ENCODE measurements around the gene MPO. TPM values are rescaled to one million over a fixed set of nuclear protein-coding genes. Genes with fewer than 3 reads are reported as not detected.

Gene MPO
- total and polyA plus RNA-seq, 2 experiments from 2014 or later = not detected

- Histone ChIP-seq H3K27ac (no peak overlapping the region), H3K4me1 (ENCODE audit: insufficient read depth) (peaks cover 23% of the 10 kb centered on the region), H3F3A (ENCODE audit: insufficient read depth) (peaks cover 18% of the 10 kb centered on the region), H3K9me3 (ENCODE audit: low read depth) (no peaks in the 10 kb centered on the region), H3K79me2 (ENCODE audit: insufficient read depth) (no peaks in the 10 kb centered on the region), H4K20me1 (ENCODE audit: insufficient read depth) (no peaks in the 10 kb centered on the region), H3K4me2 (ENCODE audit: unreplicated experiment) (no peak overlapping the region), H3K9ac (no peak overlapping the region), H3K9me2 (ENCODE audit: insufficient read depth) (no peaks in the 10 kb centered on the region), H2AFZ (no peak overlapping the region), H3K4me3 (no peak overlapping the region), H3K36me3 (ENCODE audit: low read depth) (no peaks in the 10 kb centered on the region), H3K27me3 (replicated peaks; ENCODE audit: insufficient read depth) (peaks cover 17% of the 10 kb centered on the region)
- no peak for DNase-seq
- in situ Hi-C loops (cut with MboI) = no loop called here
- TF ChIP-seq EZH2phosphoT487 (IDR thresholded peaks at IDR 0.05; ENCODE audit: insufficient read depth, low read depth) = no peak
- WGBS, 2 experiments (ENCODE audit: low coverage in 1 of 2, low lambda C conversion rate in 2 of 2, missing lambda C conversion rate in 2 of 2) = 13 to 24% methylated on average over 1 of the region's 1 CpG
These were observed 44.9 kb downstream of the MPO start for GRCh38 chr17:58235821-58236220.

DNA sequence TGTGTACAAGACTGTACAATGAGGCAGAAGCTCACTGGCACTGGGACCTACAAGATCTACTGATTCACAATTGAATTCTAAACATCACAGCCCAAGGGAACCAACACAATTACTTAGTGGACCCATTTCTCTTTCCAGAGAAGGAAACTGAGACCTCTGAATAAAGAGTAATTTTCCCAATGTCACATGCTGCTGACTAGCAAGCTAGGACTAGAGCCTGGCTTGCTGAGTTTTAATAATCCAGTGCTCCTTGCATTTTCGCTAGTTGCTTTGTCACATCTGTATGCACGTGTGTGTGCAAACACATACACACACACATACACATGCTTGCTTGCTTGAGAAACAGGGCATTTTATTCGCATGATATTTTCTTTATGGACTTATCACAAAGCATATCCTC is 46.2 kb downstream of the MPO start:
- in situ Hi-C loops (cut with MboI) = no loop called here
- no peak for DNase-seq
- Histone ChIP-seq H3K27ac (no peak overlapping the region), H3K4me1 (ENCODE audit: insufficient read depth) (peaks cover 23% of the 10 kb centered on the region), H4K20me1 (ENCODE audit: insufficient read depth) (no peaks in the 10 kb centered on the region), H3K27me3 (replicated peaks; ENCODE audit: insufficient read depth) (peaks cover 11% of the 10 kb centered on the region), H3K4me3 (no peak overlapping the region), H3K79me2 (ENCODE audit: insufficient read depth) (no peaks in the 10 kb centered on the region), H2AFZ (no peak overlapping the region), H3K9me2 (ENCODE audit: insufficient read depth) (no peaks in the 10 kb centered on the region), H3F3A (ENCODE audit: insufficient read depth) (peaks cover 20% of the 10 kb centered on the region), H3K9ac (no peak overlapping the region), H3K4me2 (ENCODE audit: unreplicated experiment) (no peak overlapping the region), H3K36me3 (ENCODE audit: low read depth) (no peaks in the 10 kb centered on the region), H3K9me3 (ENCODE audit: low read depth) (no peaks in the 10 kb centered on the region)
- 48 to 55% methylated on average over 3 of the region's 3 CpGs for WGBS, 2 experiments (ENCODE audit: low coverage in 1 of 2, low lambda C conversion rate in 2 of 2, missing lambda C conversion rate in 2 of 2)
- TF ChIP-seq EZH2 (IDR thresholded peaks at IDR 0.05; ENCODE audit: insufficient read depth, poor library complexity, severe bottlenecking) (no peak), EZH2phosphoT487 (IDR thresholded peaks at IDR 0.05; ENCODE audit: insufficient read depth, low read depth) (no peak)

- H3K79me2 ChIP-seq (ENCODE audit: insufficient read depth) = no peaks in the 10 kb centered on the region
- peaks cover under 1% of the 10 kb centered on the region; the same call in 1 of the 2 replicates for H3K27me3 ChIP-seq (replicated peaks; ENCODE audit: insufficient read depth)
- TF ChIP-seq EZH2phosphoT487 (IDR thresholded peaks at IDR 0.05; ENCODE audit: insufficient read depth, low read depth) = no peak
- no peak for TF ChIP-seq EZH2 (IDR thresholded peaks at IDR 0.05; ENCODE audit: insufficient read depth, poor library complexity, severe bottlenecking)
- H3K9me2 ChIP-seq (ENCODE audit: insufficient read depth) = no peaks in the 10 kb centered on the region
- no peak overlapping the region for H2AFZ ChIP-seq
- H3K4me1 ChIP-seq (ENCODE audit: insufficient read depth) = peaks cover 23% of the 10 kb centered on the region
- no peak for DNase-seq
- peaks cover 20% of the 10 kb centered on the region for H3F3A ChIP-seq (ENCODE audit: insufficient read depth)
- no peak overlapping the region for H3K27ac ChIP-seq
- no peak overlapping the region for H3K9ac ChIP-seq
- 85 to 94% methylated on average over 3 of the region's 3 CpGs for WGBS, 2 experiments (ENCODE audit: low coverage in 1 of 2, low lambda C conversion rate in 2 of 2, missing lambda C conversion rate in 2 of 2)
- H3K9me3 ChIP-seq (ENCODE audit: low read depth) = no peaks in the 10 kb centered on the region
- H3K4me3 ChIP-seq = no peak overlapping the region
- no peaks in the 10 kb centered on the region for H4K20me1 ChIP-seq (ENCODE audit: insufficient read depth)
- in situ Hi-C loops (cut with MboI) = no loop called here
- H3K36me3 ChIP-seq (ENCODE audit: low read depth) = no peaks in the 10 kb centered on the region
- H3K4me2 ChIP-seq (ENCODE audit: unreplicated experiment) = no peak overlapping the region
These were observed 47.2 kb downstream of the MPO start for GRCh38 chr17:58233543-58233942.

GRCh38 chr17:58232707-58233156 is 48.0 kb downstream of the MPO start:
- H3K9ac ChIP-seq = peak overlapping the region; percentile 33; the same call in 1 of the 2 replicates
- peak; percentile 94 for DNase-seq
- no peaks in the 10 kb centered on the region for H4K20me1 ChIP-seq (ENCODE audit: insufficient read depth)
- no peak for TF ChIP-seq EZH2 (IDR thresholded peaks at IDR 0.05; ENCODE audit: insufficient read depth, poor library complexity, severe bottlenecking)
- peak overlapping the region; percentile 51 for H3K27ac ChIP-seq
- no peaks in the 10 kb centered on the region for H3K27me3 ChIP-seq (replicated peaks; ENCODE audit: insufficient read depth)
- no peaks in the 10 kb centered on the region for H3K9me3 ChIP-seq (ENCODE audit: low read depth)
- H3K36me3 ChIP-seq (ENCODE audit: low read depth) = no peaks in the 10 kb centered on the region
- H3K9me2 ChIP-seq (ENCODE audit: insufficient read depth) = no peaks in the 10 kb centered on the region
- 18 to 25% methylated on average over 12 of the region's 12 CpGs for WGBS, 2 experiments (ENCODE audit: low coverage in 1 of 2, low lambda C conversion rate in 2 of 2, missing lambda C conversion rate in 2 of 2)
- H3F3A ChIP-seq (ENCODE audit: insufficient read depth) = peaks cover 20% of the 10 kb centered on the region
- peaks cover 23% of the 10 kb centered on the region for H3K4me1 ChIP-seq (ENCODE audit: insufficient read depth)
- no peak overlapping the region for H3K4me3 ChIP-seq
- no peaks in the 10 kb centered on the region for H3K79me2 ChIP-seq (ENCODE audit: insufficient read depth)
- in situ Hi-C loops (cut with MboI) = no loop called here
- H3K4me2 ChIP-seq (ENCODE audit: unreplicated experiment) = peak overlapping the region; percentile 32
- peak overlapping the region; percentile 49 for H2AFZ ChIP-seq

DNA sequence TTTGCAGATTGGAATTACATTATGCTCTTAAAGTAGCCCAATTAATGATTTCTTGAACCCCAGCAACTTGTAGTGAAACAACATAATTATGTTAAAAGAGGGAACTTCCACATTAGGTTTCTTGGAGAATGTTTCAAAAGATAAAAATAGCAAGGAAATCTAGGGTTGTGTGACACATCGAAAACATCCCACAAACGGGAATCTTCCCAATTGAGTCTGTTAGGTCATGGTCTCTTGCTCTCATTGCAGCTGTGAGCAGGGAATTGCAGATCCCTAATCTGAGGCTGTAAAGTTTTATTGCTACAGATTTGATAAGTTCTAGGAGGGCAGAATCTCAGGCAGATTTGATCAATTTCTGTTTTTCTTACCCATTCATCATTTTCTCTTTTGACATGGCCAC is 49.1 kb downstream of the MPO start:
- Histone ChIP-seq H3K4me3 (no peak overlapping the region), H3F3A (ENCODE audit: insufficient read depth) (peaks cover 20% of the 10 kb centered on the region), H3K36me3 (ENCODE audit: low read depth) (no peaks in the 10 kb centered on the region), H3K79me2 (ENCODE audit: insufficient read depth) (no peaks in the 10 kb centered on the region), H3K9me2 (ENCODE audit: insufficient read depth) (no peaks in the 10 kb centered on the region), H3K4me1 (ENCODE audit: insufficient read depth) (peaks cover 23% of the 10 kb centered on the region), H3K9ac (peak overlapping the region; percentile 14; the same call in 1 of the 2 replicates), H3K27me3 (replicated peaks; ENCODE audit: insufficient read depth) (no peaks in the 10 kb centered on the region), H4K20me1 (ENCODE audit: insufficient read depth) (no peaks in the 10 kb centered on the region), H2AFZ (no peak overlapping the region), H3K9me3 (ENCODE audit: low read depth) (no peaks in the 10 kb centered on the region), H3K27ac (peak overlapping the region; percentile 51), H3K4me2 (ENCODE audit: unreplicated experiment) (peak overlapping the region; percentile 37)
- in situ Hi-C loops (cut with MboI) = no loop called here
- peak; percentile 77 for DNase-seq
- TF ChIP-seq EZH2 (IDR thresholded peaks at IDR 0.05; ENCODE audit: insufficient read depth, poor library complexity, severe bottlenecking) (no peak), EZH2phosphoT487 (IDR thresholded peaks at IDR 0.05; ENCODE audit: insufficient read depth, low read depth) (no peak)
- 2 to 8% methylated on average over 2 of the region's 2 CpGs for WGBS, 2 experiments (ENCODE audit: low coverage in 1 of 2, low lambda C conversion rate in 2 of 2, missing lambda C conversion rate in 2 of 2)

Measured in GM23248 (cell line).